CD4-positive, alpha-beta T cell (primary cell): ENCODE data around the gene SELE. TPM values are rescaled to one million over a fixed set of nuclear protein-coding genes. Genes with fewer than 3 reads are reported as not detected.

Experiments
- ATAC-seq: fragments of 200-7000 bp; cut with Tn5 transposase; one replicate; pipeline ENCODE4 v1.10.0; 2022; ENCODE audit warnings: mild to moderate bottlenecking; ENCODE audit not compliant: poor library complexity
- CTCF ChIA-PET: fragments of 350-600 bp; sonication (Branson Sonifier 250); formaldehyde crosslinking; loops from one replicate; lab custom pipeline; 2021; ENCODE audit warnings: antibody characterized with exemption, inconsistent platforms; lab: Charles Lee
- POLR2A ChIA-PET: fragments of 350-600 bp; sonication (Branson Sonifier 250); formaldehyde crosslinking; loops from one replicate; lab custom pipeline; 2021; ENCODE audit warnings: antibody characterized with exemption, inconsistent platforms; lab: Charles Lee
- DNase-seq, 14 experiments: peaks; one replicate each; pipeline ENCODE4 v3.0.0-alpha.2; 2013 to 2020; ENCODE audit warnings: mixed read lengths in 2 of 14
- H3K27ac ChIP-seq, 2 donors: one replicate each; pipeline versions ENCODE4 v1.5.1 to v1.7.0; 2013; ENCODE audit warnings: low read length in 2 of 2, low read depth in 1 of 2, mild to moderate bottlenecking in 1 of 2
- H3K27me3 ChIP-seq, 2 experiments: 1 replicate in 1 of 2; 2 replicates in 1 of 2; pipeline versions ENCODE4 v1.6.1 to v1.7.0; 2013; ENCODE audit warnings: low read length in 2 of 2, control low read depth in 1 of 2, mild to moderate bottlenecking in 1 of 2, moderate library complexity in 1 of 2; ENCODE audit not compliant: insufficient read depth in 2 of 2, control insufficient read depth in 1 of 2
- H3K36me3 ChIP-seq: one replicate; pipeline ENCODE4 v1.6.1; 2013; ENCODE audit warnings: low read length, control low read depth; ENCODE audit not compliant: insufficient read depth
- H3K4me1 ChIP-seq: one replicate; pipeline ENCODE4 v1.6.1; 2013; ENCODE audit warnings: low read length, control low read depth; ENCODE audit not compliant: insufficient read depth
- H3K4me3 ChIP-seq: one replicate; pipeline ENCODE4 v1.5.1; 2013; ENCODE audit warnings: mild to moderate bottlenecking, low read length, moderate library complexity
- H3K9me3 ChIP-seq, 2 experiments: 1 replicate in 1 of 2; 2 replicates in 1 of 2; pipeline versions ENCODE4 v1.6.1 to v1.7.0; 2013; ENCODE audit warnings: low read length in 2 of 2, mild to moderate bottlenecking in 2 of 2, control low read depth in 1 of 2, moderate library complexity in 1 of 2; ENCODE audit not compliant: control insufficient read depth in 1 of 2, insufficient read depth in 1 of 2
- H3K27ac Mint-ChIP-seq: one replicate; pipeline ENCODE4 v1.8.0; 2020; ENCODE audit warnings: mixed read lengths
- H3K27me3 Mint-ChIP-seq: one replicate; pipeline ENCODE4 v1.8.0; 2021; ENCODE audit warnings: mixed read lengths
- H3K36me3 Mint-ChIP-seq: one replicate; pipeline ENCODE4 v1.8.0; 2021; ENCODE audit warnings: low read depth, mixed read lengths
- H3K4me1 Mint-ChIP-seq: one replicate; pipeline ENCODE4 v1.8.0; 2021; ENCODE audit warnings: low read depth, mixed read lengths
- H3K4me3 Mint-ChIP-seq: one replicate; pipeline ENCODE4 v1.8.0; 2020; ENCODE audit warnings: mild to moderate bottlenecking, mixed read lengths
- H3K9me3 Mint-ChIP-seq: one replicate; pipeline ENCODE4 v1.8.0; 2020; ENCODE audit warnings: mixed read lengths
- intact Hi-C, 2 experiments: fragments of 100-400 bp; cut with DNase I in 1 of 2; cut with micrococcal nuclease in 1 of 2; formaldehyde crosslinking; loops; one replicate each; pipeline versions ENCODE4 v1.15.1 to v1.9.0; 2023 to 2025; cut with DNase I, micrococcal nuclease
- total RNA-seq, 174 experiments: library from RNA in 2 of 174; stranded (reverse) in 2 of 174; gene quantifications; one replicate each; pipeline ENCODE4 v1.2.3 and lab custom pipeline; 2021 to 2026
- TF ChIP-seq, protein P1 (sequence below): fragments of 200-600 bp; IDR thresholded peaks from one replicate; pipeline ENCODE4 v1.8.0; 2022; ENCODE audit warnings: antibody characterized with exemption, mild to moderate bottlenecking

The SELE gene
- total RNA-seq, 2 experiments from 2014 or later: not detected

DNA sequence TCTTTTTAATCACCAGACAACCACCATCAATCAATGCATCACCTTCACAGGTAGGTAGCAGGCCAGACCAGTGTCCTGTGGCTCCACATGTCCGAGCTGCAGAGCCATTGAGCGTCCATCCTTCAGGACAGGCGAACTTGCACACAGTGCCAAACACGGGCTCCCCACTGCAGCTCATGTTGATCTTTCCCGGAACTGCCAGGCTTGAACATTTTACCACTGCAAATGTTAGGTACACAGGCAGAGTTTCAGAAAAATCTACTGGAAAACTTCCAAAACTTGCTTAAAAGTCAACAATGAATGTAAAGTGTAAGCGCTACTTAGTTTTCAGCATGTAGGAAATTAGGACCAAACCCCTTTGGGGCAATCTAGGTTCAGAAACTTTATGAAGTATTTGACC lies 6.6 kb downstream of the SELE start:
- Histone ChIP-seq H3K4me1 (no peaks in the 10 kb centered on the region), H3K4me3 (no peak overlapping the region), H3K36me3 (no peaks in the 10 kb centered on the region), H3K27ac (no peak overlapping the region), H3K27me3 (peaks cover 0 to 9% of the 10 kb centered on the region in 2 experiments), H3K9me3 (no peaks in the 10 kb centered on the region)
- intact Hi-C loops: no loop called here
- TF ChIP-seq, protein P1, sequence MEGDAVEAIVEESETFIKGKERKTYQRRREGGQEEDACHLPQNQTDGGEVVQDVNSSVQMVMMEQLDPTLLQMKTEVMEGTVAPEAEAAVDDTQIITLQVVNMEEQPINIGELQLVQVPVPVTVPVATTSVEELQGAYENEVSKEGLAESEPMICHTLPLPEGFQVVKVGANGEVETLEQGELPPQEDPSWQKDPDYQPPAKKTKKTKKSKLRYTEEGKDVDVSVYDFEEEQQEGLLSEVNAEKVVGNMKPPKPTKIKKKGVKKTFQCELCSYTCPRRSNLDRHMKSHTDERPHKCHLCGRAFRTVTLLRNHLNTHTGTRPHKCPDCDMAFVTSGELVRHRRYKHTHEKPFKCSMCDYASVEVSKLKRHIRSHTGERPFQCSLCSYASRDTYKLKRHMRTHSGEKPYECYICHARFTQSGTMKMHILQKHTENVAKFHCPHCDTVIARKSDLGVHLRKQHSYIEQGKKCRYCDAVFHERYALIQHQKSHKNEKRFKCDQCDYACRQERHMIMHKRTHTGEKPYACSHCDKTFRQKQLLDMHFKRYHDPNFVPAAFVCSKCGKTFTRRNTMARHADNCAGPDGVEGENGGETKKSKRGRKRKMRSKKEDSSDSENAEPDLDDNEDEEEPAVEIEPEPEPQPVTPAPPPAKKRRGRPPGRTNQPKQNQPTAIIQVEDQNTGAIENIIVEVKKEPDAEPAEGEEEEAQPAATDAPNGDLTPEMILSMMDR: no peak
- Mint-ChIP-seq H3K27ac (no peak overlapping the region), H3K27me3 (no peaks in the 10 kb centered on the region), H3K4me3 (no peak overlapping the region), H3K4me1 (no peaks in the 10 kb centered on the region), H3K36me3 (no peaks in the 10 kb centered on the region), H3K9me3 (no peaks in the 10 kb centered on the region)
- ChIA-PET POLR2A (no interaction called here), CTCF (interaction anchor here (1.3 kb wide), 1 partner anchor 15 kb away, joined by 5 read pairs; no protein-coding TSS in a partner anchor)
- no peak for ATAC-seq
- no peak for DNase-seq

DNA sequence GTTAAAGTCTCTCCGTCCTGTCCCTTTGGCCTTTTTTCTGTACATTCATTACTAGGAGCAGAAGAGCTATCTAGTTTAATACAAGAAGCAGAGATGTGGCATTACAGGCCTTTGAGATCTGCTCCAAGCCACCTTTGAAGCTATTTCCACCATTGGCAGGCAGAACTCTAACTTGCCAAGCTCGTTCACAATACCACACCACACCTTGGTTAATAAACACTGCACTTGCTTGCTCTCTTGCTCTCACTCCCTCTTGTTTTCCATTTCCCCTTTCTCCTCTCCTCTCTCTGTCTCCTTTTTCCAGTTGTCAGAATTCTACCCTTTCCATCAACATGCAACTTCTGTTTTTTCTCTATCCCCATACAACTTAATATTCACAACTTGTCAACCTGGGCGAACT lies 7.0 kb downstream of the SELE start:
- Mint-ChIP-seq H3K27ac (no peak overlapping the region), H3K36me3 (no peaks in the 10 kb centered on the region), H3K9me3 (no peaks in the 10 kb centered on the region), H3K4me1 (no peaks in the 10 kb centered on the region), H3K4me3 (no peak overlapping the region), H3K27me3 (no peaks in the 10 kb centered on the region)
- Histone ChIP-seq H3K36me3 (no peaks in the 10 kb centered on the region), H3K9me3 (no peaks in the 10 kb centered on the region), H3K27ac (no peak overlapping the region), H3K27me3 (peaks cover 0 to 9% of the 10 kb centered on the region in 2 experiments), H3K4me1 (no peaks in the 10 kb centered on the region), H3K4me3 (no peak overlapping the region)
- no peak for ATAC-seq
- DNase-seq: no peak
- POLR2A ChIA-PET: no interaction called here
- CTCF ChIA-PET: interaction anchor here (1.3 kb wide), 1 partner anchor 15 kb away, joined by 5 read pairs; no protein-coding TSS in a partner anchor
- intact Hi-C loops: no loop called here
- TF ChIP-seq, protein P1: no peak

DNA sequence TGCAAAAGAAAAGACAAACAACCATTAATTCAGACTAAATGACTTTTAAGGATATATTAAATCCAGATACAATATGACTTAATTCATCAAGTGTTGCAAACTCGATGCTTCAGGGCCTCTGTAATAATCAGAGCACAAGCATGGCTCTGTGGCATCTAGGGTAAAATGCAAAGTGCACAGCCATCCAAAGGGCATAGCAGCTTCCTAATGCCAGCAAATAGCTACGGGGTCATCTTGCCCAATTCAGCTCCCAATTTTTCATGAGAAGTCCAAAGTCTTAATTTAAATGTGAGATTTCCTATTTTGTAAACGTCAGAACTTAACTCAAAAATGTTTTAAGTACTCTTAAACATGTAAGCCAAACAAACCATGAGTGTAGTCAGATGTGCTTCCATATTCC lies 7.9 kb downstream of the SELE start:
- Histone ChIP-seq H3K9me3 (no peaks in the 10 kb centered on the region), H3K4me3 (no peak overlapping the region), H3K27me3 (peaks cover 0 to 9% of the 10 kb centered on the region in 2 experiments), H3K27ac (no peak overlapping the region), H3K4me1 (no peaks in the 10 kb centered on the region), H3K36me3 (no peaks in the 10 kb centered on the region)
- TF ChIP-seq, protein P1: no peak
- Mint-ChIP-seq H3K4me1 (no peaks in the 10 kb centered on the region), H3K27me3 (no peaks in the 10 kb centered on the region), H3K9me3 (no peaks in the 10 kb centered on the region), H3K36me3 (no peaks in the 10 kb centered on the region), H3K4me3 (no peak overlapping the region), H3K27ac (no peak overlapping the region)
- intact Hi-C loops: no loop called here
- no peak for DNase-seq
- ChIA-PET CTCF (interaction anchor here (1.3 kb wide), 1 partner anchor 14 kb away, joined by 5 read pairs; no protein-coding TSS in a partner anchor), POLR2A (no interaction called here)
- ATAC-seq: no peak
